CD4-positive, CD25-positive, alpha-beta regulatory T cell (primary cell): Measurements from ENCODE around the gene MAGI1. TPM values are rescaled to one million over a fixed set of nuclear protein-coding genes. Genes with fewer than 3 reads are reported as not detected.

Experiments used
- ATAC-seq, 2 donors: fragments of 150-1000 bp; cut with Tn5 transposase; one replicate each; pipeline ENCODE4 v1.10.0; 2021; ENCODE audit warnings: low read depth in 2 of 2, moderate number of reproducible peaks in 2 of 2, moderate library complexity in 1 of 2
- DNase-seq, 3 donors: peaks; one replicate each; pipeline versions ENCODE4 v3.0.0 to v3.0.0-alpha.2; 2012 to 2022; ENCODE audit warnings: mixed read lengths in 1 of 3
- H3K27ac ChIP-seq: one replicate; pipeline ENCODE4 v1.7.0; 2013; ENCODE audit warnings: mild to moderate bottlenecking, low read length; ENCODE audit not compliant: insufficient read depth, poor library complexity, severe bottlenecking
- H3K27me3 ChIP-seq: one replicate; pipeline ENCODE4 v1.7.0; 2013; ENCODE audit warnings: low read length; ENCODE audit not compliant: control insufficient read depth, insufficient read depth
- H3K36me3 ChIP-seq: one replicate; pipeline ENCODE4 v1.7.0; 2013; ENCODE audit warnings: mild to moderate bottlenecking, low read length, moderate library complexity; ENCODE audit not compliant: control insufficient read depth, insufficient read depth
- H3K4me1 ChIP-seq: 2 replicates; pipeline ENCODE4 v1.7.0; 2013; ENCODE audit warnings: mild to moderate bottlenecking, low read length; ENCODE audit not compliant: insufficient read depth, control insufficient read depth, poor library complexity, severe bottlenecking
- H3K4me3 ChIP-seq: one replicate; pipeline ENCODE4 v1.7.0; 2013; ENCODE audit warnings: low read depth, mild to moderate bottlenecking, low read length, moderate library complexity
- H3K9me3 ChIP-seq, 2 experiments: 1 replicate in 1 of 2; 2 replicates in 1 of 2; pipeline ENCODE4 v1.7.0; 2013; ENCODE audit warnings: low read length in 2 of 2, mild to moderate bottlenecking in 1 of 2, moderate library complexity in 1 of 2; ENCODE audit not compliant: control insufficient read depth in 2 of 2
- H3K27ac Mint-ChIP-seq, 3 donors: one replicate each; pipeline ENCODE4 v1.8.0; 2020 to 2022; ENCODE audit warnings: mild to moderate bottlenecking in 3 of 3, mixed read lengths in 3 of 3, moderate library complexity in 2 of 3
- H3K27me3 Mint-ChIP-seq: one replicate; pipeline ENCODE4 v1.8.0; 2022; ENCODE audit warnings: mild to moderate bottlenecking, mixed read lengths
- H3K36me3 Mint-ChIP-seq: one replicate; pipeline ENCODE4 v1.8.0; 2020; ENCODE audit warnings: mixed read lengths
- H3K4me1 Mint-ChIP-seq, 4 donors: one replicate each; pipeline ENCODE4 v1.8.0; 2020 to 2022; ENCODE audit warnings: mixed read lengths in 4 of 4, mild to moderate bottlenecking in 1 of 4
- H3K4me3 Mint-ChIP-seq, 4 donors: one replicate each; pipeline ENCODE4 v1.8.0; 2020 to 2022; ENCODE audit warnings: mild to moderate bottlenecking in 4 of 4, mixed read lengths in 4 of 4, moderate library complexity in 3 of 4
- H3K9me3 Mint-ChIP-seq, 7 donors: one replicate each; pipeline ENCODE4 v1.8.0; 2020 to 2022; ENCODE audit warnings: mixed read lengths in 7 of 7, mild to moderate bottlenecking in 3 of 7, moderate library complexity in 2 of 7
- polyA plus RNA-seq, 4 donors: library from polyadenylated mRNA; unstranded; fragments of 300-500 nt; fragmentation: Illumina TruSeq; gene quantifications; one replicate each; pipeline ENCODE4 v1.2.3, GENCODE V29; 2021
- total RNA-seq: library from RNA; stranded (reverse); gene quantifications from one replicate; pipeline ENCODE4 v1.2.3, GENCODE V29; 2022

MAGI1 gene
- total and polyA plus RNA-seq, 5 donors from 2014 or later = 0.10 to 0.44 (median 0.19) TPM; not detected in 1

GRCh38 chr3:65396078-65396477 lies 642.6 kb downstream of the MAGI1 start:
- DNase-seq (no peak), ATAC-seq (no peak)
- Mint-ChIP-seq H3K27ac (no peak overlapping the region), H3K9me3 (peaks cover 0 to 6% (median 2%) of the 10 kb centered on the region in 7 donors), H3K4me3 (no peak overlapping the region), H3K4me1 (no peaks in the 10 kb centered on the region), H3K27me3 (no peaks in the 10 kb centered on the region), H3K36me3 (no peaks in the 10 kb centered on the region)
- Histone ChIP-seq H3K9me3 (no peaks in the 10 kb centered on the region), H3K4me1 (no peaks in the 10 kb centered on the region), H3K27me3 (no peaks in the 10 kb centered on the region), H3K4me3 (no peak overlapping the region), H3K36me3 (no peaks in the 10 kb centered on the region), H3K27ac (no peak overlapping the region)

GRCh38 chr3:65391068-65391467 lies 647.6 kb downstream of the MAGI1 start:
- Mint-ChIP-seq H3K27ac (no peak overlapping the region), H3K27me3 (no peaks in the 10 kb centered on the region), H3K9me3 (peaks cover 0 to 4% (median 3%) of the 10 kb centered on the region in 7 donors), H3K4me1 (no peaks in the 10 kb centered on the region), H3K36me3 (no peaks in the 10 kb centered on the region), H3K4me3 (no peak overlapping the region)
- ATAC-seq (no peak), DNase-seq (no peak)
- Histone ChIP-seq H3K9me3 (no peaks in the 10 kb centered on the region), H3K27me3 (no peaks in the 10 kb centered on the region), H3K4me1 (no peaks in the 10 kb centered on the region), H3K27ac (no peak overlapping the region), H3K4me3 (no peak overlapping the region), H3K36me3 (no peaks in the 10 kb centered on the region)

GRCh38 chr3:65385805-65386204 lies 652.9 kb downstream of the MAGI1 start:
- DNase-seq = no peak
- peaks cover 0 to 5% (median 2%) of the 10 kb centered on the region in 7 donors for H3K9me3 Mint-ChIP-seq
- Histone ChIP-seq H3K4me3 (no peak overlapping the region), H3K4me1 (no peaks in the 10 kb centered on the region), H3K27me3 (no peaks in the 10 kb centered on the region), H3K9me3 (no peaks in the 10 kb centered on the region), H3K36me3 (no peaks in the 10 kb centered on the region), H3K27ac (no peak overlapping the region)
- no peaks in the 10 kb centered on the region for H3K4me1 Mint-ChIP-seq
- no peak for ATAC-seq
- no peak overlapping the region for H3K27ac Mint-ChIP-seq
- no peaks in the 10 kb centered on the region for H3K36me3 Mint-ChIP-seq
- H3K4me3 Mint-ChIP-seq = no peak overlapping the region
- H3K27me3 Mint-ChIP-seq = no peaks in the 10 kb centered on the region

- Histone ChIP-seq H3K9me3 (no peaks in the 10 kb centered on the region), H3K27ac (no peak overlapping the region), H3K27me3 (no peaks in the 10 kb centered on the region), H3K4me1 (no peaks in the 10 kb centered on the region), H3K4me3 (no peak overlapping the region), H3K36me3 (no peaks in the 10 kb centered on the region)
- Mint-ChIP-seq H3K27ac (no peak overlapping the region), H3K36me3 (no peaks in the 10 kb centered on the region), H3K4me3 (no peak overlapping the region), H3K9me3 (peaks cover 0 to 5% (median 0%) of the 10 kb centered on the region in 7 donors), H3K27me3 (no peaks in the 10 kb centered on the region), H3K4me1 (no peaks in the 10 kb centered on the region)
- ATAC-seq (no peak), DNase-seq (no peak)
These were observed 657.2 kb downstream of the MAGI1 start for GRCh38 chr3:65381496-65382010.

- no peak overlapping the region for H3K27ac Mint-ChIP-seq
- Histone ChIP-seq H3K27ac (no peak overlapping the region), H3K4me1 (no peaks in the 10 kb centered on the region), H3K27me3 (no peaks in the 10 kb centered on the region), H3K9me3 (no peaks in the 10 kb centered on the region), H3K4me3 (no peak overlapping the region), H3K36me3 (no peaks in the 10 kb centered on the region)
- peaks cover 0 to 7% (median under 1%) of the 10 kb centered on the region in 7 donors for H3K9me3 Mint-ChIP-seq
- DNase-seq (no peak), ATAC-seq (no peak)
- no peaks in the 10 kb centered on the region for H3K27me3 Mint-ChIP-seq
- no peak overlapping the region for H3K4me3 Mint-ChIP-seq
- no peaks in the 10 kb centered on the region for H3K36me3 Mint-ChIP-seq
- H3K4me1 Mint-ChIP-seq = no peaks in the 10 kb centered on the region
These were observed 659.5 kb downstream of the MAGI1 start for GRCh38 chr3:65379223-65379622.

GRCh38 chr3:65377637-65378036 lies 661.1 kb downstream of the MAGI1 start:
- peaks cover 0 to 7% (median 0%) of the 10 kb centered on the region in 7 donors for H3K9me3 Mint-ChIP-seq
- no peaks in the 10 kb centered on the region for H3K36me3 Mint-ChIP-seq

GRCh38 chr3:65376426-65376825 lies 662.3 kb downstream of the MAGI1 start:
- H3K9me3 Mint-ChIP-seq = peaks cover 0 to 7% (median 0%) of the 10 kb centered on the region in 7 donors
- H3K4me1 ChIP-seq = no peaks in the 10 kb centered on the region
- no peaks in the 10 kb centered on the region for H3K36me3 Mint-ChIP-seq
- H3K4me1 Mint-ChIP-seq = no peaks in the 10 kb centered on the region
- ATAC-seq = no peak
- no peaks in the 10 kb centered on the region for H3K27me3 ChIP-seq
- H3K27ac Mint-ChIP-seq = no peak overlapping the region
- H3K27ac ChIP-seq = no peak overlapping the region
- no peak overlapping the region for H3K4me3 Mint-ChIP-seq
- H3K36me3 ChIP-seq = no peaks in the 10 kb centered on the region
- H3K27me3 Mint-ChIP-seq = no peaks in the 10 kb centered on the region
- H3K4me3 ChIP-seq = no peak overlapping the region
- no peak for DNase-seq
- H3K9me3 ChIP-seq = no peaks in the 10 kb centered on the region

More at GRCh38 chr3:65377637-65378036, 661.1 kb downstream of the MAGI1 start:
- Histone ChIP-seq H3K4me3 (no peak overlapping the region), H3K36me3 (no peaks in the 10 kb centered on the region), H3K27ac (no peak overlapping the region), H3K9me3 (no peaks in the 10 kb centered on the region), H3K4me1 (no peaks in the 10 kb centered on the region), H3K27me3 (no peaks in the 10 kb centered on the region)
- no peak overlapping the region for H3K4me3 Mint-ChIP-seq
- H3K27me3 Mint-ChIP-seq = no peaks in the 10 kb centered on the region
- DNase-seq = no peak
- no peak for ATAC-seq
- no peak overlapping the region for H3K27ac Mint-ChIP-seq
- H3K4me1 Mint-ChIP-seq = no peaks in the 10 kb centered on the region

- no peak for DNase-seq
- no peaks in the 10 kb centered on the region for H3K9me3 ChIP-seq
- no peak overlapping the region for H3K4me3 ChIP-seq
- no peaks in the 10 kb centered on the region for H3K27me3 ChIP-seq
- no peak overlapping the region for H3K27ac Mint-ChIP-seq
- no peaks in the 10 kb centered on the region for H3K36me3 ChIP-seq
- no peak for ATAC-seq
- H3K9me3 Mint-ChIP-seq = peaks cover 0 to 15% (median 5%) of the 10 kb centered on the region in 7 donors
- H3K4me1 ChIP-seq = no peaks in the 10 kb centered on the region
- no peaks in the 10 kb centered on the region for H3K36me3 Mint-ChIP-seq
- no peaks in the 10 kb centered on the region for H3K4me1 Mint-ChIP-seq
- no peak overlapping the region for H3K4me3 Mint-ChIP-seq
- no peaks in the 10 kb centered on the region for H3K27me3 Mint-ChIP-seq
- H3K27ac ChIP-seq = no peak overlapping the region
These were observed 667.7 kb downstream of the MAGI1 start for GRCh38 chr3:65371053-65371452.
